Stomach (tissue), 9 donors: Measurements from ENCODE around the gene RAI1. TPM values are rescaled to one million over a fixed set of nuclear protein-coding genes. Genes with fewer than 3 reads are reported as not detected.

Source experiments
- DNase-seq, 2 donors: peaks; one replicate each; pipeline versions ENCODE4 v3.0.0 to v3.0.0-alpha.2; 2013 to 2019
- H3K27ac ChIP-seq, 5 donors: fragments of 200-600 bp in 4 of 5; sonication (generic) in 4 of 5; one replicate each; pipeline ENCODE4 v1.5.1; 2013 to 2019; ENCODE audit warnings: mild to moderate bottlenecking in 1 of 5, moderate library complexity in 1 of 5
- H3K27me3 ChIP-seq, 3 donors: fragments of 200-600 bp; sonication (generic); one replicate each; pipeline ENCODE4 v1.5.1; 2017 to 2019; ENCODE audit warnings: mixed run types in 1 of 3
- H3K36me3 ChIP-seq, 4 donors: fragments of 200-600 bp; sonication (generic); 1 replicate in 3 of 4; 2 replicates in 1 of 4; pipeline ENCODE4 v1.5.1; 2016 to 2019
- H3K4me1 ChIP-seq, 4 donors: fragments of 200-600 bp; sonication (generic); one replicate each; pipeline ENCODE4 v1.5.1; 2016 to 2019
- H3K4me3 ChIP-seq, 4 donors: fragments of 200-600 bp; sonication (generic) in 3 of 4; one replicate each; pipeline ENCODE4 v1.5.1; 2016 to 2019; ENCODE audit warnings: mild to moderate bottlenecking in 1 of 4
- H3K9me3 ChIP-seq, 4 donors: fragments of 200-600 bp; sonication (generic); one replicate each; pipeline ENCODE4 v1.5.1; 2016 to 2019
- CTCF ChIP-seq, 7 experiments: fragments of 450-650 bp in 4 of 7; fragments of 200-600 bp in 3 of 7; sonication (generic) in 3 of 7; IDR thresholded peaks; one replicate each; pipeline ENCODE4 v1.5.1; 2016 to 2019; ENCODE audit warnings: antibody characterized with exemption in 7 of 7, control low read depth in 2 of 7, mild to moderate bottlenecking in 1 of 7
- EP300 ChIP-seq: sonication (generic); formaldehyde crosslinking; IDR thresholded peaks from one replicate; pipeline ENCODE4 v1.6.1; 2017; ENCODE audit warnings: antibody characterized with exemption
- POLR2A ChIP-seq, 4 donors: fragments of 450-650 bp; IDR thresholded peaks; one replicate each; pipeline ENCODE4 v1.6.1; 2016; ENCODE audit warnings: antibody characterized with exemption in 4 of 4, control low read depth in 2 of 4, mild to moderate bottlenecking in 1 of 4, moderate library complexity in 1 of 4
- POLR2AphosphoS5 ChIP-seq, 3 donors: sonication (generic); formaldehyde crosslinking; IDR thresholded peaks; one replicate each; pipeline ENCODE4 v1.6.1; 2016; ENCODE audit warnings: antibody characterized with exemption in 3 of 3
- WGBS, 5 donors: extraction: QIAGEN DNeasy Blood & Tissue Kit in 3 of 5; methylation state at CpG; one replicate each; pipeline versions ENCODE4 v1.1.5 to v1.1.7; 2013 to 2018; 5-methylcytosine and 5-hydroxymethylcytosine counted together
- intact Hi-C: fragments of 100-400 bp; cut with DNase I; formaldehyde crosslinking; loops from one replicate; pipeline ENCODE4 v1.15.1; 2023; ENCODE audit warnings: low total_unique reads
- polyA plus RNA-seq, 3 donors: library from polyadenylated mRNA; stranded (reverse); fragments of 200-250 nt; gene quantifications; one replicate each; pipeline ENCODE4 v1.2.3, GENCODE V29; 2013
- small RNA-seq, 4 donors: library from RNA; depleted of rRNA; stranded (forward); fragments of <200 nt; gene quantifications; one replicate each; pipeline ENCODE3, GENCODE V24; 2016
- total RNA-seq, 5 donors: library from RNA; depleted of rRNA; stranded (reverse); fragments of >200 nt; gene quantifications; one replicate each; pipeline versions ENCODE4 v1.1.0 to v1.2.3, GENCODE V29; 2014 to 2016
- donor health status: healthy with polysubstance abuse.
- donor health status: Bipolar disorder and iron deficiency.
- donor health status: healthy.

The RAI1 gene
- total and polyA plus RNA-seq, 8 donors = 4.6 to 94.5 (median 28.3) TPM

GRCh38 chr17:17859909-17860765, 178.9 kb downstream of the RAI1 start:
- WGBS, 5 donors = 19 to 33% (median 22%) methylated on average over 8 to 9 of the region's 9 CpGs
- H3K27me3 ChIP-seq = no peaks in the 10 kb centered on the region
- intact Hi-C loops = loop anchor here (5.0 kb wide), 1 partner anchor 48 kb away; no protein-coding TSS in a partner anchor
- peaks cover 0 to 35% (median 23%) of the 10 kb centered on the region in 4 donors for H3K36me3 ChIP-seq
- DNase-seq = peak; percentile 81 to 88
- H3K27ac ChIP-seq = peak overlapping the region; percentile 20 to 67 (median 43)
- H3K9me3 ChIP-seq = no peaks in the 10 kb centered on the region
- TF ChIP-seq POLR2AphosphoS5 (IDR thresholded peaks at IDR 0.05) (peak in 1 of 3 donors; percentile 36), EP300 (no peak), POLR2A (IDR thresholded peaks at IDR 0.05) (no peak), CTCF (IDR thresholded peaks at IDR 0.05) (peak in 5 of 7 experiments; percentile 91 to 98 (median 97))
- no peak overlapping the region for H3K4me3 ChIP-seq
- peaks cover 13 to 34% (median 27%) of the 10 kb centered on the region in 4 donors for H3K4me1 ChIP-seq

- Histone ChIP-seq H3K36me3 (peaks cover 0 to 41% (median 26%) of the 10 kb centered on the region in 4 donors), H3K27me3 (no peaks in the 10 kb centered on the region), H3K9me3 (no peaks in the 10 kb centered on the region), H3K4me1 (peaks cover 13 to 28% (median 24%) of the 10 kb centered on the region in 4 donors), H3K27ac (peak overlapping the region in 3 of 5 donors; percentile 43 to 67 (median 67)), H3K4me3 (no peak overlapping the region)
- DNase-seq = no peak
- TF ChIP-seq POLR2A (IDR thresholded peaks at IDR 0.05) (no peak), POLR2AphosphoS5 (IDR thresholded peaks at IDR 0.05) (no peak), EP300 (no peak), CTCF (IDR thresholded peaks at IDR 0.05) (no peak)
- WGBS, 5 donors = 31 to 63% (median 49%) methylated on average over 5 of the region's 5 CpGs
- intact Hi-C loops = loop anchor here (5.0 kb wide), 1 partner anchor 48 kb away; no protein-coding TSS in a partner anchor
These were observed 179.5 kb downstream of the RAI1 start for GRCh38 chr17:17860766-17861107.

Small RNA genes lying within 50 kb of the gene (small RNA-seq; reads per million reads assigned to genes)
- gene MIR33B (0 to 0.68 (median 0.23) reads per million in 4 donors), gene MIR6777 (0 to 2.0 (median 0.10) reads per million in 4 donors), gene RF02177 (0 reads per million in 4 donors), gene RF02178 (0 reads per million in 4 donors)

Other genes with a start within 250 kb of the RAI1 start
- gene MED9, start 204.5 kb upstream of the RAI1 start, total RNA-seq = 10 to 100 TPM in 2 of 5 donors, 1 to 10 TPM in 3; 2.9 to 14.5 (median 6.7) TPM
- gene MED9, start 204.5 kb upstream of the RAI1 start, polyA plus RNA-seq = 10 to 100 TPM; 11.2 to 14.1 (median 12.3) TPM
- 10 to 100 TPM in 4 of 5 donors, 1 to 10 TPM in 1; 3.7 to 72.9 (median 25.0) TPM for gene RASD1, start 185.1 kb upstream of the RAI1 start, total RNA-seq
- 10 to 100 TPM in 2 of 3 donors, 1 to 10 TPM in 1; 9.5 to 15.0 (median 10.7) TPM for gene RASD1, start 185.1 kb upstream of the RAI1 start, polyA plus RNA-seq
- gene PEMT, start 89.8 kb upstream of the RAI1 start, total RNA-seq = 10 to 100 TPM in 4 of 5 donors, 1 to 10 TPM in 1; 7.0 to 44.6 (median 30.3) TPM
- 10 to 100 TPM; 13.3 to 38.1 (median 23.7) TPM for gene PEMT, start 89.8 kb upstream of the RAI1 start, polyA plus RNA-seq
- gene SREBF1, start 155.5 kb downstream of the RAI1 start, total RNA-seq = 100 to 1,000 TPM in 3 of 5 donors, 10 to 100 TPM in 2; 18.9 to 207 (median 126) TPM
- gene SREBF1, start 155.5 kb downstream of the RAI1 start, polyA plus RNA-seq = 10 to 100 TPM; 13.1 to 64.5 (median 17.2) TPM